Measurements from ENCODE around the gene DHRS3. TPM values are rescaled to one million over a fixed set of nuclear protein-coding genes. Genes with fewer than 3 reads are reported as not detected.

The DHRS3 gene
- polyA plus RNA-seq, 1 of the 3 experiments (the other 2 are of a cell fraction), result 44.8 TPM

- TF ChIP-seq TEAD4 (IDR thresholded peaks at IDR 0.05; ENCODE audit: borderline replicate concordance, insufficient read depth), result no peak
- TF ChIP-seq, protein P1, sequence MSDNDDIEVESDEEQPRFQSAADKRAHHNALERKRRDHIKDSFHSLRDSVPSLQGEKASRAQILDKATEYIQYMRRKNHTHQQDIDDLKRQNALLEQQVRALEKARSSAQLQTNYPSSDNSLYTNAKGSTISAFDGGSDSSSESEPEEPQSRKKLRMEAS (IDR thresholded peaks at IDR 0.05; ENCODE audit: low read depth), result no peak
- no peak for TF ChIP-seq CTCF (IDR thresholded peaks at IDR 0.05)
- peak; percentile 27; the same call in 1 of the 2 replicates for TF ChIP-seq POLR2AphosphoS5 (IDR thresholded peaks at IDR 0.05; ENCODE audit: low read depth, low read length)
- no peak for TF ChIP-seq MEF2A (IDR thresholded peaks at IDR 0.05; ENCODE audit: borderline replicate concordance, low read depth)
- H3K4me3 ChIP-seq (ENCODE audit: low read depth in 2 of 2, low read length in 1 of 2), result peak overlapping the region in 1 of 2 experiments; percentile 43; a peak in 2 of 4 replicates
- H3K27ac ChIP-seq (ENCODE audit: low read depth in 2 of 2, low read length in 1 of 2), result peak overlapping the region; percentile 88; a peak in 3 of 4 replicates
- H3K9me3 ChIP-seq, result no peaks in the 10 kb centered on the region
- peak; percentile 90 for DNase-seq
- H3F3A ChIP-seq (replicated peaks; ENCODE audit: insufficient read depth), result peaks cover 3% of the 10 kb centered on the region
- H3K4me2 ChIP-seq, result peak overlapping the region; percentile 90; the same call in 1 of the 2 replicates
- H2AFZ ChIP-seq (ENCODE audit: low read depth), result peak overlapping the region; percentile 73; the same call in 1 of the 2 replicates
- H4K20me1 ChIP-seq (ENCODE audit: insufficient read depth), result no peaks in the 10 kb centered on the region
- H3K79me2 ChIP-seq (ENCODE audit: insufficient read depth), result no peaks in the 10 kb centered on the region
- WGBS (ENCODE audit: low lambda C conversion rate), result 17% methylated on average over 32 of the region's 47 CpGs
- H3K4me1 ChIP-seq (ENCODE audit: control insufficient read depth in 1 of 2, insufficient read depth in 2 of 2, low read depth in 1 of 2, low read length in 1 of 2), result peaks cover 10 to 49% of the 10 kb centered on the region in 2 experiments; a peak in 3 of 4 replicates
- H3K9me2 ChIP-seq, result no peaks in the 10 kb centered on the region
- peak overlapping the region; percentile 76; the same call in 1 of the 2 replicates for H3K9ac ChIP-seq
- CTCF ChIA-PET, result interaction anchor here (0.8 to 3.0 kb wide), 8 partner anchors 17 to 256 kb away, joined by 3 to 10 read pairs (median 3); partner anchors contain the start of gene DHRS3
- POLR2A ChIA-PET, result interaction anchor here (0.8 to 1.4 kb wide), 8 partner anchors 22 to 255 kb away, joined by 3 to 5 read pairs (median 4); no protein-coding TSS in a partner anchor
- H3K36me3 ChIP-seq (replicated peaks in 1 of 2; ENCODE audit: control insufficient read depth in 1 of 2, insufficient read depth in 2 of 2, low read length in 1 of 2), result no peaks in the 10 kb centered on the region
- H3K27me3 ChIP-seq (ENCODE audit: insufficient read depth), result no peaks in the 10 kb centered on the region
Measured at GRCh38 chr1:12594966-12595756, 22.8 kb downstream of the DHRS3 start.

DNA sequence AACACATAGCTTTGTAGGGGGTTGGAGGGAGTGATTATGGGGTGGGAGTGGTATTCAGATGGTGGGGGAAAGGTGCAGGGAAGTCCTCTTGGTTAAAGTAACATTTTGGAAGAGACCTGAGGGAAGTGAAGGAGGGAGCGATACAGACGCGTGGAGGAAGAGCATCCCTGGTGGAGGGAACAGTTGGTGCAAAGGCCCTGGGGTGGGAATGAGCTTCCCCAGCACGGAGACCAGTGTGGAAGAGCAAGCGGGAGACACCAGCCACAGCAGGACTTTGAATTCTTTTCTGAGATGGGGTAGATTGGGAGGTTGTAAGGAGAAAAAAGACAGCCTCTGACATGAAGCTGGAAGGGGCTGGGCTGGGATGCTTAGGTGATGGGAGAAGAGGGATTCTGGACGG lies 23.5 kb downstream of the DHRS3 start:
- no peaks in the 10 kb centered on the region for H3K36me3 ChIP-seq (replicated peaks in 1 of 2; ENCODE audit: control insufficient read depth in 1 of 2, insufficient read depth in 2 of 2, low read length in 1 of 2)
- H4K20me1 ChIP-seq (ENCODE audit: insufficient read depth), result no peaks in the 10 kb centered on the region
- H3K9ac ChIP-seq, result no peak overlapping the region
- no peak overlapping the region for H2AFZ ChIP-seq (ENCODE audit: low read depth)
- H3K79me2 ChIP-seq (ENCODE audit: insufficient read depth), result no peaks in the 10 kb centered on the region
- ChIA-PET POLR2A (interaction anchor here (0.8 kb wide), 1 partner anchor 255 kb away, joined by 3 read pairs; no protein-coding TSS in a partner anchor), CTCF (interaction anchor here (0.8 to 3.0 kb wide), 5 partner anchors 24 to 255 kb away, joined by 3 to 10 read pairs (median 3); partner anchors contain the start of gene DHRS3)
- peak overlapping the region in 1 of 2 experiments; percentile 88; a peak in 2 of 4 replicates for H3K27ac ChIP-seq (ENCODE audit: low read depth in 2 of 2, low read length in 1 of 2)
- H3K9me2 ChIP-seq, result no peaks in the 10 kb centered on the region
- peak overlapping the region in 1 of 2 experiments; percentile 36; a peak in 1 of 4 replicates for H3K4me3 ChIP-seq (ENCODE audit: low read depth in 2 of 2, low read length in 1 of 2)
- 94% methylated on average over 6 of the region's 6 CpGs for WGBS (ENCODE audit: low lambda C conversion rate)
- H3F3A ChIP-seq (replicated peaks; ENCODE audit: insufficient read depth), result peaks cover 3% of the 10 kb centered on the region
- H3K9me3 ChIP-seq, result no peaks in the 10 kb centered on the region
- no peak for DNase-seq
- H3K4me2 ChIP-seq, result peak overlapping the region; percentile 90; the same call in 1 of the 2 replicates
- no peaks in the 10 kb centered on the region for H3K27me3 ChIP-seq (ENCODE audit: insufficient read depth)
- peaks cover 10 to 48% of the 10 kb centered on the region in 2 experiments; a peak in 3 of 4 replicates for H3K4me1 ChIP-seq (ENCODE audit: control insufficient read depth in 1 of 2, insufficient read depth in 2 of 2, low read depth in 1 of 2, low read length in 1 of 2)
- TF ChIP-seq MXI1 (IDR thresholded peaks at IDR 0.05; ENCODE audit: low read depth, low read length) (no peak), NFIC (IDR thresholded peaks at IDR 0.05; ENCODE audit: borderline replicate concordance) (no peak), EZH2phosphoT487 (IDR thresholded peaks at IDR 0.05; ENCODE audit: borderline replicate concordance, low read depth) (no peak), TEAD4 (IDR thresholded peaks at IDR 0.05; ENCODE audit: borderline replicate concordance, insufficient read depth) (no peak), FOSL2 (IDR thresholded peaks at IDR 0.05; ENCODE audit: borderline replicate concordance, low read depth) (no peak), YY1 (IDR thresholded peaks at IDR 0.05; ENCODE audit: low read depth) (no peak), EP300 (IDR thresholded peaks at IDR 0.05; ENCODE audit: borderline replicate concordance in 1 of 2, low read depth in 1 of 2, low read length in 1 of 2) (no peak), FOXJ3 (CRISPR knock-in tag; IDR thresholded peaks at IDR 0.05) (no peak), CHD2 (IDR thresholded peaks at IDR 0.05; ENCODE audit: low read length, partially characterized antibody) (no peak), RXRA (IDR thresholded peaks at IDR 0.05; ENCODE audit: borderline replicate concordance, low read depth) (no peak), RCOR1 (IDR thresholded peaks at IDR 0.05; ENCODE audit: low read length) (no peak), POLR2AphosphoS5 (IDR thresholded peaks at IDR 0.05; ENCODE audit: low read depth, low read length) (no peak), ZBTB33 (IDR thresholded peaks at IDR 0.05; ENCODE audit: borderline replicate concordance, low read depth) (no peak)
- TF ChIP-seq, protein P2, sequence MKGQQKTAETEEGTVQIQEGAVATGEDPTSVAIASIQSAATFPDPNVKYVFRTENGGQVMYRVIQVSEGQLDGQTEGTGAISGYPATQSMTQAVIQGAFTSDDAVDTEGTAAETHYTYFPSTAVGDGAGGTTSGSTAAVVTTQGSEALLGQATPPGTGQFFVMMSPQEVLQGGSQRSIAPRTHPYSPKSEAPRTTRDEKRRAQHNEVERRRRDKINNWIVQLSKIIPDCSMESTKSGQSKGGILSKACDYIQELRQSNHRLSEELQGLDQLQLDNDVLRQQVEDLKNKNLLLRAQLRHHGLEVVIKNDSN (IDR thresholded peaks at IDR 0.05; ENCODE audit: borderline replicate concordance, low read depth), result no peak
- TF ChIP-seq, protein P3, sequence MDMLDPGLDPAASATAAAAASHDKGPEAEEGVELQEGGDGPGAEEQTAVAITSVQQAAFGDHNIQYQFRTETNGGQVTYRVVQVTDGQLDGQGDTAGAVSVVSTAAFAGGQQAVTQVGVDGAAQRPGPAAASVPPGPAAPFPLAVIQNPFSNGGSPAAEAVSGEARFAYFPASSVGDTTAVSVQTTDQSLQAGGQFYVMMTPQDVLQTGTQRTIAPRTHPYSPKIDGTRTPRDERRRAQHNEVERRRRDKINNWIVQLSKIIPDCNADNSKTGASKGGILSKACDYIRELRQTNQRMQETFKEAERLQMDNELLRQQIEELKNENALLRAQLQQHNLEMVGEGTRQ (IDR thresholded peaks at IDR 0.05; ENCODE audit: borderline replicate concordance, low read depth, low read length), result no peak
